GM19035 (cell line): Measurements from ENCODE around the gene OR2M5.

Experiments
- ATAC-seq: cut with Tn5 transposase; IDR thresholded peaks from one replicate; pipeline ENCODE4 v1.9.1; 2021; ENCODE audit not compliant: unreplicated experiment

OR2M5 gene

GRCh38 chr1:248144513-248145198 is at the start of gene OR2M5:
Gene OR2M5, plus strand, starts transcription at chr1:248145148. Its CDS starts 0 bp downstream, at chr1:248145148.
- ATAC-seq = no peak

GRCh38 chr1:248098529-248098928 is 46.4 kb upstream of the OR2M5 start:
- no peak for ATAC-seq

- ATAC-seq = no peak
These were observed 42.1 kb upstream of the OR2M5 start for GRCh38 chr1:248102847-248103246.

DNA sequence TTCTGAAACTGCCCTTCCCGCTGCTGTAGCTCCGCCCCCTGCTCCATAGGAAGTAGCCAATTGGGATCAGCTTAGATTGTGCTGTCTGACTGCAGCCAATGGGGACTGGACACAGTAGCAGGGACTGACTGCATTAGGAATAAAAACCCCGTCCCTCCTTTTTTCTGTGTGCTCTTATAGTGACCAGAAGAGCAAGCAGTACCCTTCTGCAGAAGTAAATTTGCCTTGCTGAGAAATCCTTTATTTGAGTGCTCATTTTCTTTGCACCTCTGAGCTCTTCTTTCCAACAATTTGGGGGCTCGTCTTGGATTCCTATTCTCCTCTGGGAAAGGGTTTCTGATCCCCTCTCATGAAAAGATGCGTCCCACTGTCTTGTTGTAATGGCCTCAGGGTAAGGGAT is 33.8 kb upstream of the OR2M5 start:
- ATAC-seq = no peak

- no peak for ATAC-seq
These were observed 30.1 kb upstream of the OR2M5 start for GRCh38 chr1:248114890-248115289.

- ATAC-seq = no peak
These were observed 17.3 kb upstream of the OR2M5 start for GRCh38 chr1:248127653-248128052.

DNA sequence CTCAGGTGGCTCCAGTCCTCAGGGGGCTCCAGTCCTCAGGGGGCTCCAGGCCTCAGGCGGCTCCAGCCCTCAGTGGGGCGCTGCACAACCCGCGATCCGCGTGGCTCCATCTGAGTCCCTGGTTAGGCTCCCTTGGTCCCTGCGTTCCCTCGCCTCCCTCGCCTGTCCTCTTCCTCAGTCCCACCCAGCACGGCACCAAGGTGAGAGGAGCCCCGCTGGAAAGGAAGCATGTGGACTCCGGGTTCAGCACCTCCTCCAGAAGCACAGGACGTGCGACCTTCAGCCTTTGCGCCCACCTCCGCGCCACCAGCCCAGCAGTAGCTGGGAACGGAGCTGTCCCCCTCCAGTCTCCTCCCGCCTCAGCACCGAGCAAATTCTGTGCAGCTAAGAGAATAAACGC is 8.1 kb upstream of the OR2M5 start:
- no peak for ATAC-seq

GRCh38 chr1:248140846-248141245 is 4.1 kb upstream of the OR2M5 start:
- ATAC-seq = no peak

DNA sequence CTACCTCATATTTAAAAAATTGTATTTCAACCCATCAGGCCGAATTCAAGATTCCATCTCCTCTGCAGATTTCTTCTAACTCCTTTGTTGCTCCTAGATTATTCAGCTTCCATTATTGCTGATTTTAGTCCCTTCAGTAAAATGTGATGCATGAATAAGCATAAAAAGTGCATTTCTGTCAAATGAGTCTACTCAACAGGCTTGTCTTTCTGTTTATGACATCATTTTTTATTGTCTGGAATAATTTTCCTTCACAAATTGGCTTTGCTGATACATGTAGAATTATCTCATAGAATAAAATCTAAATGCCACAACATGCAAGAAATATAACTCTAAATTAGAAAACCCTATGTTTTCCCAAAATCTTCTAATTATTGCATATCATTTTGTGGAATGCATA is 1.6 kb upstream of the OR2M5 start:
- ATAC-seq = no peak

GRCh38 chr1:248152056-248152827 is 7.3 kb downstream of the OR2M5 start:
- no peak for ATAC-seq

- no peak for ATAC-seq
These were observed 11.0 kb downstream of the OR2M5 start for GRCh38 chr1:248155927-248156326.

GRCh38 chr1:248158758-248159157 is 13.8 kb downstream of the OR2M5 start:
- ATAC-seq = no peak

DNA sequence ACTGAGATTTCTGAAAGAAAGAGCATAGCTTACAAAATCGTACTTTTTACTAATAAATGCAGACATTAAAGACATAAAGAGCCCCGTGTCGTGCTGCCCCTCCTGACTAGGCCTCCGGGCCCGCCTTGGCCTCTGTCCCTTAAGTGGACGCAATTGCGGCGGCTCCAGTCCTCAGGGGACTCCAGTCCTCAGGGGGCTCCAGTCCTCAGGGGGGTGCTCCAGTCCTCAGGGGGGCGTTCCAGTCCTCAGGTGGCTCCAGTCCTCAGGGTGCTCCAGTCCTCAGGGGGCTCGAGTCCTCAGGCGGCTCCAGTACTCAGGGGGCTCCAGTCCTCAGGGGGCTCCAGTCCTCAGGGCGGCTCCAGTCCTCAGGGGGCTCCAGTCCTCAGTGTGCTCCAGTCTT is 19.1 kb downstream of the OR2M5 start:
- no peak for ATAC-seq

DNA sequence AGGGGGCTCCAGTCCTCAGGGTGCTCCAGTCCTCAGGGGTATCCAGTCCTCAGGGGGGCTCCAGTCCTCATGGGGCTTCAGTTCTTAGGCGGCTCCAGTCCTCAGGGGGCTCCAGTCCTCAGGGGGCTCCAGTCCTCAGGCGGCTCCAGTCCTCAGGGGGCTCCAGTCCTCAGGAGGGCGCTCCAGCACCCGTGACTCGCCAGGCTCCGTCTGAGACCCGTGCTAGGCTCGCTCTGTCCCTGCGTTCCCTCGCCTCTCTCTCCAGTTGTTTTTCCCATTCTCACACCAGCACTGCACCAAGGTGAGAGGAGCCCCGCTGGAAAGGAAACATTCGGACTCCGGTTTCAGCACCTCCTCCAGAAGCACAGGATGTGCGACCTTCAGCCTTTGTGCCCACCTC is 20.2 kb downstream of the OR2M5 start:
- ATAC-seq = no peak

DNA sequence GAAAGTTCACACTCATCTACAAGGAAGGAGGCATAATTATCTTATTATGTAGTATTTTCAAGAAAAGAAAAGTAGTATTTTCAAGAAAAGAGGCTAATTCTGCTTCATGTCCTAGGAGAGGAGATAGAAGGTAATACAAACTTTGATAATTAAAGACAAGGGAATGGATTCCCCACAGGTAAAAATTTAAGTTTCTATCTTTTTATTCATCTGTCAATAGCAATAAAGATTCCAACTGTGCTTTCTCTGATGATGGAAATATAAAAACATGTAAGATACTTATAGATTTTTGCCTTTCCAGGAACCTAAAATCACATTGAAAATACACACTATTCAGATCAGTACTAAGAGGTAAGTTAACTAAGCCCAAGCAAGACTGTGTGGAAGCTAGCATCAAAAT is 29.6 kb downstream of the OR2M5 start, which contains the start of gene OR2M2:
Gene OR2M2, plus strand, starts transcription at position 301 of the 400 bp plus-strand sequence. CDS start 5,165 bp downstream, outside the sequence.
- no peak for ATAC-seq

GRCh38 chr1:248183996-248184395 is 39.0 kb downstream of the OR2M5 start:
- ATAC-seq = no peak

GRCh38 chr1:248187363-248187762 is 42.4 kb downstream of the OR2M5 start:
- no peak for ATAC-seq

- no peak for ATAC-seq
These were observed 44.1 kb downstream of the OR2M5 start for GRCh38 chr1:248189026-248189425.

DNA sequence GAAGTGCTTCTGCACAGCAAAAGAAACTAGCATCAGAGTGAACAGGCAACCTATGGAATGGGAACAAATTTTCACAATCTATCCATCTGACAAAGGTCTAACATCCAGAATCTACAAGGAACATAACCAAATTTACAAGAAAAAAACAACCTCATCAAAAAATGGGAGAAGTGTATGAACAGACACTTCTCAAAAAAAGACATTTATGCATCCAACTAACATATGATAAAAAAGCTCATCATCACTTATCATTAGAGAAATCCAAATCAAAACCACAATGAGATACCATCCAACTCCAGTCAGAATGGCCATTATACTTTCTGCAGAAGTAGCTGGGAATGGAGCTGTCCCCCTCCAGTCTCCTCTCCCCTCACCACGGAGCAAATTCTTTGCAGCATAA is 49.2 kb downstream of the OR2M5 start:
- no peak for ATAC-seq
